Esophagus squamous epithelium (tissue), 5 donors: ENCODE measurements around the gene RPL3. TPM values are rescaled to one million over a fixed set of nuclear protein-coding genes. Genes with fewer than 3 reads are reported as not detected.

Source experiments
- DNase-seq: peaks from one replicate; lab custom pipeline; 2025; lab: John Stamatoyannopoulos, UW
- H3K27ac ChIP-seq, 4 donors: fragments of 200-600 bp; sonication (generic); one replicate each; pipeline ENCODE4 v1.5.1; 2016 to 2019; ENCODE audit warnings: mild to moderate bottlenecking in 1 of 4
- H3K27me3 ChIP-seq, 4 donors: fragments of 200-600 bp; sonication (generic); 1 replicate in 3 of 4; 2 replicates in 1 of 4; pipeline versions ENCODE4 v1.5.1 to v1.6.0; 2017 to 2021; ENCODE audit warnings: antibody characterized with exemption in 1 of 4
- H3K36me3 ChIP-seq, 3 donors: fragments of 200-600 bp; sonication (generic); one replicate each; pipeline ENCODE4 v1.5.1; 2016 to 2019
- H3K4me1 ChIP-seq, 3 donors: fragments of 200-600 bp; sonication (generic); one replicate each; pipeline ENCODE4 v1.5.1; 2017 to 2019
- H3K4me3 ChIP-seq, 4 donors: fragments of 200-600 bp; sonication (generic); 1 replicate in 3 of 4; 2 replicates in 1 of 4; pipeline ENCODE4 v1.5.1; 2016 to 2019; ENCODE audit warnings: mild to moderate bottlenecking in 2 of 4, moderate library complexity in 1 of 4
- H3K9me3 ChIP-seq, 3 donors: fragments of 200-600 bp; sonication (generic); one replicate each; pipeline ENCODE4 v1.5.1; 2016 to 2019
- CTCF ChIP-seq, 6 experiments: fragments of 450-650 bp in 4 of 6; fragments of 200-600 bp in 2 of 6; sonication (generic) in 2 of 6; IDR thresholded peaks; one replicate each; pipeline ENCODE4 v1.5.1; 2016 to 2019; ENCODE audit warnings: antibody characterized with exemption in 6 of 6, mild to moderate bottlenecking in 4 of 6, moderate library complexity in 4 of 6
- POLR2A ChIP-seq, 4 donors: fragments of 450-650 bp; IDR thresholded peaks; one replicate each; pipeline ENCODE4 v1.6.1; 2017; ENCODE audit warnings: antibody characterized with exemption in 4 of 4, mild to moderate bottlenecking in 4 of 4, moderate library complexity in 3 of 4
- WGBS, 2 donors: methylation state at CpG; one replicate each; pipeline ENCODE4 v1.1.5; 2018; 5-methylcytosine and 5-hydroxymethylcytosine counted together
- intact Hi-C: fragments of 100-400 bp; cut with DNase I; formaldehyde crosslinking; loops from one replicate; pipeline ENCODE4 v1.15.0; 2022
- total RNA-seq, 4 donors: library from RNA; depleted of rRNA; stranded (reverse); fragments of >200 nt; gene quantifications; one replicate each; pipeline ENCODE4 v1.1.0, GENCODE V29; 2016
- donor health status: DM: yes; HTN: yes; CAD: no.

RPL3 gene
- total RNA-seq, 4 donors from 2014 or later = 1,469 to 2,891 (median 2,008) TPM

- TF ChIP-seq CTCF (IDR thresholded peaks at IDR 0.05) (no peak), POLR2A (IDR thresholded peaks at IDR 0.05) (no peak)
- DNase-seq = no peak
- H3K27ac ChIP-seq = peak overlapping the region; percentile 40 to 100 (median 98)
- peaks cover 41 to 86% (median 62%) of the 10 kb centered on the region in 3 donors for H3K4me1 ChIP-seq
- H3K36me3 ChIP-seq = peaks cover 53 to 74% (median 65%) of the 10 kb centered on the region in 3 donors
- H3K9me3 ChIP-seq = no peaks in the 10 kb centered on the region
- intact Hi-C loops = no loop called here
- WGBS, 2 donors = 73 to 89% methylated on average over 4 to 8 of the region's 13 CpGs
- H3K27me3 ChIP-seq = no peaks in the 10 kb centered on the region
- H3K4me3 ChIP-seq = peak overlapping the region in 1 of 4 donors; percentile 84
Measured at GRCh38 chr22:39315389-39315788, 4.0 kb downstream of the RPL3 start.

GRCh38 chr22:39314251-39314971 is 5.0 kb downstream of the RPL3 start:
- intact Hi-C loops = no loop called here
- Histone ChIP-seq H3K9me3 (no peaks in the 10 kb centered on the region), H3K4me3 (no peak overlapping the region), H3K4me1 (peaks cover 41 to 95% (median 69%) of the 10 kb centered on the region in 3 donors), H3K27ac (peak overlapping the region in 1 of 4 donors; percentile 45), H3K36me3 (peaks cover 53 to 74% (median 65%) of the 10 kb centered on the region in 3 donors), H3K27me3 (no peaks in the 10 kb centered on the region)
- 81 to 83% methylated on average over 2 to 5 of the region's 14 CpGs for WGBS, 2 donors
- no peak for DNase-seq
- peak in 1 of 6 experiments; percentile 24 for TF ChIP-seq CTCF (IDR thresholded peaks at IDR 0.05)
- no peak for TF ChIP-seq POLR2A (IDR thresholded peaks at IDR 0.05)

- peaks cover 48 to 100% (median 76%) of the 10 kb centered on the region in 3 donors for H3K4me1 ChIP-seq
- intact Hi-C loops = no loop called here
- DNase-seq = no peak
- no peak overlapping the region for H3K4me3 ChIP-seq
- H3K36me3 ChIP-seq = peaks cover 53 to 74% (median 65%) of the 10 kb centered on the region in 3 donors
- peak overlapping the region in 2 of 4 donors; percentile 7 to 48 for H3K27ac ChIP-seq
- no peak for TF ChIP-seq CTCF (IDR thresholded peaks at IDR 0.05)
- no peak for TF ChIP-seq POLR2A (IDR thresholded peaks at IDR 0.05)
- H3K9me3 ChIP-seq = no peaks in the 10 kb centered on the region
- no peaks in the 10 kb centered on the region for H3K27me3 ChIP-seq
- WGBS, 2 donors = 66 to 75% methylated on average over 10 to 11 of the region's 20 CpGs
Measured at GRCh38 chr22:39313258-39314001, 6.0 kb downstream of the RPL3 start.

GRCh38 chr22:39312410-39312809 is 7.0 kb downstream of the RPL3 start:
- 39 to 67% methylated on average over 4 to 5 of the region's 5 CpGs for WGBS, 2 donors
- intact Hi-C loops = no loop called here

More at GRCh38 chr22:39312410-39312809, 7.0 kb downstream of the RPL3 start:
- no peaks in the 10 kb centered on the region for H3K9me3 ChIP-seq
- H3K4me3 ChIP-seq = no peak overlapping the region
- peaks cover 44 to 93% (median 71%) of the 10 kb centered on the region in 3 donors for H3K4me1 ChIP-seq
- H3K27ac ChIP-seq = peak overlapping the region in 1 of 4 donors; percentile 48
- H3K27me3 ChIP-seq = no peaks in the 10 kb centered on the region
- TF ChIP-seq POLR2A (IDR thresholded peaks at IDR 0.05) (no peak), CTCF (IDR thresholded peaks at IDR 0.05) (no peak)
- DNase-seq = no peak
- H3K36me3 ChIP-seq = peaks cover 52 to 64% (median 56%) of the 10 kb centered on the region in 3 donors
